ENCODE data around the gene MTA1.

DNA sequence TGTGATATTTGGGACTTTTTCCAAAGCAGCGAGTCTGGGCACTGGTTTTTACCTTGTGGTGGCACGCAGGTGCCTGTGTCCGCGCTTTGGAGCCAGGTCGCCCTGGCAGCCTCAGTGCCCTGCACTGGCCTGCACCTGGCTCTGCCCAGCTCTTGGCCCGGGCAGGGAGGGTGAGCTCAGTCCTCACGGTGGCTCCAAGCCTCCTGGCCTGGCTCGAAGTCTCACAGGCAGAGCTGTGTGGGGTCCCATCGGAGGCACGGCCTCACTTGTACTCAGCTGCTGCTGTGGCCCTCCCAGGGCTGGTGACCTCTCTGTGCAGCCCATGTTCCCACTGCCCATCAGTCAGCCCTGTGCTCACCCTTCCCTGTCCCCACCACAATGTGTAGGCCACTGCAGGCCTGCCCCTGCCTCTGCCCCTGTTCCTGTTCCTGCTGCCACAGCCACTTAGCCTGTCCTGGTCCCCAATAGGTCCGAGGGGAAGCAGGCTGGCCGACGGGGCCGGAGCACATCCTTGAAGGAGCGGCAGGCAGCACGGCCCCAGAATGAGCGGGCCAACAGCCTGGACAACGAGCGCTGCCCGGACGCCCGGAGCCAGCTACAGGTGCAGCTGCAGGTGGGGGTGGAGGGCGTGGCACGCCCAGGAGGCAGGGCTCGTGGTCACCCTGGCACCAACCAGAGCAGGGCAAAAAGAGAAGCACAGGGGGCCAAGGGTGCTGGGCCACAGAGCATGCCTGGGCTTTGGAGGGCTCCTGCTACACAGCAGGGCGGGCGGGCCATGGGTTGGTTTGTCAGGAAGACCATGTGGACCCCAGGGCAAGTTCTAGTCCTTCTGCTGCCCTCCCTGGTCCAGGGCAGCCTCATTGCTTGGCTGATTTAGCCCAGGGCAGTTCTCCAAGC is 37.9 kb upstream of the MTA1 start:
- TF ChIP-seq, protein P1, sequence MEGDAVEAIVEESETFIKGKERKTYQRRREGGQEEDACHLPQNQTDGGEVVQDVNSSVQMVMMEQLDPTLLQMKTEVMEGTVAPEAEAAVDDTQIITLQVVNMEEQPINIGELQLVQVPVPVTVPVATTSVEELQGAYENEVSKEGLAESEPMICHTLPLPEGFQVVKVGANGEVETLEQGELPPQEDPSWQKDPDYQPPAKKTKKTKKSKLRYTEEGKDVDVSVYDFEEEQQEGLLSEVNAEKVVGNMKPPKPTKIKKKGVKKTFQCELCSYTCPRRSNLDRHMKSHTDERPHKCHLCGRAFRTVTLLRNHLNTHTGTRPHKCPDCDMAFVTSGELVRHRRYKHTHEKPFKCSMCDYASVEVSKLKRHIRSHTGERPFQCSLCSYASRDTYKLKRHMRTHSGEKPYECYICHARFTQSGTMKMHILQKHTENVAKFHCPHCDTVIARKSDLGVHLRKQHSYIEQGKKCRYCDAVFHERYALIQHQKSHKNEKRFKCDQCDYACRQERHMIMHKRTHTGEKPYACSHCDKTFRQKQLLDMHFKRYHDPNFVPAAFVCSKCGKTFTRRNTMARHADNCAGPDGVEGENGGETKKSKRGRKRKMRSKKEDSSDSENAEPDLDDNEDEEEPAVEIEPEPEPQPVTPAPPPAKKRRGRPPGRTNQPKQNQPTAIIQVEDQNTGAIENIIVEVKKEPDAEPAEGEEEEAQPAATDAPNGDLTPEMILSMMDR (IDR thresholded peaks at IDR 0.05; ENCODE audit: insufficient read depth, low read length) = no peak
- TF ChIP-seq SPI1 (IDR thresholded peaks at IDR 0.05; ENCODE audit: borderline replicate concordance, low read depth) = no peak

Data from HL-60 (cell line).